ENCODE measurements around the gene LAMA5.
A peak's percentile ranks its signal among the peaks of the same experiment; 100 is the strongest.

LAMA5 gene

GRCh38 chr20:62365814-62366369 is 1.2 kb downstream of the LAMA5 start:
- TF ChIP-seq, protein P1, sequence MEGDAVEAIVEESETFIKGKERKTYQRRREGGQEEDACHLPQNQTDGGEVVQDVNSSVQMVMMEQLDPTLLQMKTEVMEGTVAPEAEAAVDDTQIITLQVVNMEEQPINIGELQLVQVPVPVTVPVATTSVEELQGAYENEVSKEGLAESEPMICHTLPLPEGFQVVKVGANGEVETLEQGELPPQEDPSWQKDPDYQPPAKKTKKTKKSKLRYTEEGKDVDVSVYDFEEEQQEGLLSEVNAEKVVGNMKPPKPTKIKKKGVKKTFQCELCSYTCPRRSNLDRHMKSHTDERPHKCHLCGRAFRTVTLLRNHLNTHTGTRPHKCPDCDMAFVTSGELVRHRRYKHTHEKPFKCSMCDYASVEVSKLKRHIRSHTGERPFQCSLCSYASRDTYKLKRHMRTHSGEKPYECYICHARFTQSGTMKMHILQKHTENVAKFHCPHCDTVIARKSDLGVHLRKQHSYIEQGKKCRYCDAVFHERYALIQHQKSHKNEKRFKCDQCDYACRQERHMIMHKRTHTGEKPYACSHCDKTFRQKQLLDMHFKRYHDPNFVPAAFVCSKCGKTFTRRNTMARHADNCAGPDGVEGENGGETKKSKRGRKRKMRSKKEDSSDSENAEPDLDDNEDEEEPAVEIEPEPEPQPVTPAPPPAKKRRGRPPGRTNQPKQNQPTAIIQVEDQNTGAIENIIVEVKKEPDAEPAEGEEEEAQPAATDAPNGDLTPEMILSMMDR (IDR thresholded peaks at IDR 0.05; ENCODE audit: control extremely low read depth, extremely low read depth, low read depth, missing control alignments): no peak
- ChIA-PET CTCF (interaction anchor here (1.2 to 1.9 kb wide), 2 partner anchors 13 to 16 kb away, joined by 3 to 4 read pairs; no protein-coding TSS in a partner anchor), POLR2A (interaction anchor here (1.0 kb wide), 1 partner anchor 21 kb away, joined by 3 read pairs; the partner anchor contains the start of gene RPS21)
- DNase-seq (ENCODE audit: extremely low spot score): no peak

DNA sequence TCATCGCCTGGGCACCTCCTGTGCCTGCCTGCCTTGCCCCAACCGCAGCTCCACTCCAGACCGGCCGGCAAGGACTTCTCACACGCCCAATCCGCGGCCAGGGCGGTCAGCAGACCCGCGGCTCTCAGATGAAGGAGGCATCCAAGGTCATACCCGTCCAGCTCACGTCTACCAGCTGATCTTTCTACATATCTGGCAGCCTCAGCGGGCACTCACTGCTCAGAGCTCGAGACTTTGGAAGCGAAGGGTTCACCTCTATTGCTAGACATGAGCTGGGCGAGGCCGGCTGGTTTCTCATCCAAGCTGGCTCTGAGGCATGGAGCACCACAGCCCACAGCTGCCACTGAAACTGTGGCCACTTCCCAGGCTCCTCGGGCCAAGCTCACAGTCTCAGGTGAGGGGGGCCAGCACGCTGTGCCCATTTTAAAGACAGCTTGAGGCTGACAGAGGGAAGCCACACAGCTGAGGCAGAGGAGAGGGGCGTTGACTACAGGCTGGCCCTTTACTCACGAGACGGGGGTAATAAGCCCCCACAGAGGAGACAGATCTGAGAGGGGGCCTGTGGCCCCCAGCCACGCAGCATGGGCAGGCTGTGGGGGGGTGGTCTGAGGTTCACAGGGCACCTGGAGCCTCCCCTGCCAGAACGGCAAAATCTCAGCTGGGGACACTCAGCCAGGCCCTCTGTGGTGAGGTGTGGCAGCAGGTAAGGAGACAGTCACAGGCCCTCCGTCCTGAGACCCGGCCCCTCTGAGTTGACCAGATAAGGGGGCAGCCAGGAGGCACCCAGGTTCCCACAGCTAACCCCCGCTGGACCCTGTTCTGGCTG is 2.0 kb downstream of the LAMA5 start:
- ChIA-PET CTCF (interaction anchor here (0.9 to 3.1 kb wide), 4 partner anchors 12 to 63 kb away, joined by 3 to 22 read pairs (median 4); partner anchors contain the start of gene ADRM1), POLR2A (interaction anchor here (1.0 to 1.2 kb wide), 2 partner anchors 22 to 23 kb away, joined by 3 read pairs; partner anchors contain the start of gene RPS21)
- TF ChIP-seq, protein P1 (IDR thresholded peaks at IDR 0.05; ENCODE audit: control extremely low read depth, extremely low read depth, low read depth, missing control alignments): no peak
- no peak for DNase-seq (ENCODE audit: extremely low spot score)

- no peak for DNase-seq (ENCODE audit: extremely low spot score)
- CTCF ChIA-PET: interaction anchor here (0.8 to 3.1 kb wide), 5 partner anchors 18 to 62 kb away, joined by 3 to 22 read pairs (median 3); partner anchors contain the start of gene ADRM1
- TF ChIP-seq, protein P1 (IDR thresholded peaks at IDR 0.05; ENCODE audit: control extremely low read depth, extremely low read depth, low read depth, missing control alignments): no peak
- POLR2A ChIA-PET: interaction anchor here (1.2 kb wide), 1 partner anchor 24 kb away, joined by 3 read pairs; no protein-coding TSS in a partner anchor
These were observed 2.9 kb downstream of the LAMA5 start for GRCh38 chr20:62363920-62364851.

- ChIA-PET CTCF (interaction anchor here (0.8 to 3.1 kb wide), 4 partner anchors 19 to 61 kb away, joined by 3 to 22 read pairs (median 4); partner anchors contain the start of gene ADRM1), POLR2A (no interaction called here)
- DNase-seq (ENCODE audit: extremely low spot score): no peak
- TF ChIP-seq, protein P1 (IDR thresholded peaks at IDR 0.05; ENCODE audit: control extremely low read depth, extremely low read depth, low read depth, missing control alignments): peak; percentile 24
These were observed 3.9 kb downstream of the LAMA5 start for GRCh38 chr20:62362991-62363919.

- TF ChIP-seq, protein P1 (IDR thresholded peaks at IDR 0.05; ENCODE audit: control extremely low read depth, extremely low read depth, low read depth, missing control alignments): no peak
- ChIA-PET CTCF (interaction anchor here (3.1 kb wide), 1 partner anchor 20 kb away, joined by 22 read pairs; no protein-coding TSS in a partner anchor), POLR2A (no interaction called here)
- DNase-seq (ENCODE audit: extremely low spot score): no peak
These were observed 4.5 kb downstream of the LAMA5 start for GRCh38 chr20:62362590-62362940.
